HG03064 (cell line): ENCODE results near the gene BLTP1.

Experiments
- ATAC-seq: cut with Tn5 transposase; IDR thresholded peaks from one replicate; pipeline ENCODE4 v1.9.1; 2021; ENCODE audit warnings: low read depth; ENCODE audit not compliant: unreplicated experiment

Gene BLTP1

DNA sequence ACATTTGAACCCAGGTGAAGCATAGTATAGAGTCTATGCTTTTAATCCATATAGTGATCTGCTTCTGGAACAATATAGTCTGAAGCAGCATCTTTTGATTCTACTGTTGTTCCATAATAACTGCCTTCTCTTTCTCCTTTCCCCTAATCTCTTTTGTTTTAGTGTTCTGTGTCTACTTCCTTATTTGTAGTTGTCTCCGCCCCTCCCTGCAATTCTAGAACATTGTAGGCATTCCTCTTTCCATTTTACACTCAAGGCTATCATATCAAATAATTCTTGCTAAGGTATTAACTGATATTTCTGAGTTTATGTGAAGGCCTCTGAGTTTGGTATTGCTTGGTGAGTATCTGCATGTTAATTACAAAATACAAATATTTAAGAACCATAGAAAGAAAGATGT, 11.6 kb downstream of the BLTP1 start:
- no peak for ATAC-seq

DNA sequence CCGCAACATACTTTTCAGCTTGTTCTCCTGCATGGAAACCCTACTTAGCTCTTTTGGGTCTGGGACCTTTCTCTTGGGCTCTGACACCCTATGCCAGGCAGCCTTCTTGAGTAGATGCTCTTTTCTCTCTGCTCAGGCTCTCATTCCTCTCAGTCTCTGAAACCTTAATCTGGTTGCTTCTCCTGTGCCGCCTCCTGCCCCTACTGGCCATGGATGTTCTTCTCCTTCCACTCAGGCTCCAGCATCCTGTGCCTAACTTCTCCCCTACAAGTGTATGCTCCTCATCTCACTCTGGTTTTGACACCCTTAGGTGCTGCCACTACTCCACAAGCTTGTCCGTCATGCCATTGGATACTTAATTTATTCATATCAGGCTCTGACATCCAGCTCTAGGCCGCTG, 15.2 kb downstream of the BLTP1 start:
- ATAC-seq: no peak

DNA sequence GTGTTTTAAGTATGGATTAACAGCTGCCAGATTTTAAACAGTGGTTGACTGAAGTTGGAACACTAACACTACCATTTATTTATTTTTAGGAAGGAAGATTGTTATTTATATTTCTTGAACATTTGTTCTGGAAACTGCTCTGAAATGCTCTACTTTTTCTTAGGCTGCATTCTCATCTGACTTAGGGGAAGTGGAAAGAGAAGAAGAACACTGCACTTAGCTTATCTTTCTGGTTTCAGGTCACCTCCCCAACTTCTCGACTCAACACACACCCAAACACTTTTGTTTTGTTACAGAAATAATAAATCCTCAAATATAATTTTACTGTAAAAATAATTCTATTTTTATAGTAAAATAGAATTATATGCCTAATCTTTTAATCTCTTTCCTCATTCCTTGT, 18.6 kb downstream of the BLTP1 start:
- ATAC-seq: no peak

DNA sequence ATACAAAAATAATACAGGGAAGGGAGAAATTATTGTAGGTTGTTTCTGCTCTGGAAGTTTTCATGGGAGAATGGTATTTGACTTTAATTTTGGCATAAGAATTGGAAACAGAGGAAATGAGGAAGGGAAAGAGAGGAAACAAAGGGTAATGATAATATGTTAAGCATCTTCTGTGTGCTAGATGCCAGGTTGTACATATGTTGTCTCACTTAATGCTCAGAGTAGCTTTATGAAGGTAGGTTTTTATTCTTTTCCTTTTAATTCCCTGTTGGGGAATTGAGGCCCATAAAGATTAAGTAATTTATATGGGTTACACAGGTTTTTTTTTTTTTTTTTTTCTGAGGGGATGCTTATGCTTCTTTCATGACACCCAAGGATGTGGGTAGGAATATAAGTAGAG, 19.2 kb downstream of the BLTP1 start:
- ATAC-seq: no peak

DNA sequence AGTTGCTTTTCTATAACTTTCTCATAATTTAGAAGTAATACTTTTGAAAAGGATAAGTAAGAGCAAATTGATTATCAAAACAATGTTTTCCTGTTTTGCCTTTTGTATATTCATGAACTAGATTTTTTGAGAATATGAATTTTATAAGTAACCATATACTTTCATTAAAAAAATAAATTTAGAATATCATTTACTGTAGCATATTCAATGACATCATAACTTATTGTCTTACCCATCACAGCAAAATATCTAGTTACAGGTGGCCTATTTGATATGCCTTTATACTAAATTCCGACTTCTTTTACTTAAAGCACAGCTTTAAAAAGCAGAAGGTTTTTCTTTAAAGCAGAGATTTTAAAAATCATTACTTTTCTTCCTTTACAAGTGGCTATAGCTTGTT, 20.1 kb downstream of the BLTP1 start:
- no peak for ATAC-seq

DNA sequence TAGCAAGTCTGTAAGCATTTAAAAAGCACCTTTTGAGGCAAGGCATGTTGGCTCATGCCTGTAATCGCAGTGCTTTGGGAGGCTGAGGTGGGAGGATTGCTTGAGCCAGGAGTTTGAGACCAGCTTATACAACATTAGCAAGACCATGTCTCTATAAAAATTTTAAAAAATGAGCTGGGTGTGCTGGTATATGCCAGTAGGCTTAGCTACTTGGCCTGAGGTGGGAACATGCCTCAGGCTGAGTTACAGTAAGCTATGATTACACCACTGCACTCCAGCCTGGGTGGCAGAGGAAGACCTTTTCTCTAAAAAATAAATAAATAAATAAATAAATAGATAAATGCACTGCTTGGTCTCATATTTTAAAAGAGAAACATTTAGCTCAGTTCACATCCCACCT, 26.8 kb downstream of the BLTP1 start:
- ATAC-seq: no peak

DNA sequence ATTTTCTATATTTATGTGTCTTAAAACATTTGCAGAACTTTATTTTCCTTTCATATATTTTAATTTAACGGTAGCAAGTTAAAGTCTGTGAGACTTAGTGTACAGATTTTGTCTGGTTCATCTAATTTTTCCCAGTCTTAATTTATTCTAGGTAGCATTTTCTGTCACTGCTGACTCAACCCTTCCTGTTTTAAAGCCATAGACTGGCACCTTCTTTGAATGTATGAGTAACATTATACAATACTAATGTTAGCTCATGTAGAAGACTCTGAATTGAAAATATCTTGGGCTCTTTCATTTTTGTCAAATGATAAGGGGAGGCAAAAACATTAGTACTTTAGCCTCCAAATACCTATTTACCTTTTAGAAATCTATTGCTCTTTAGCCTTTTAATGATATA, 43.6 kb downstream of the BLTP1 start:
- no peak for ATAC-seq
